HS-5 (cell line): ENCODE results near the gene BICD1.
"Not testable (repeated sequence)": the region's sequence is repeated elsewhere in the genome, so short reads cannot be mapped to it uniquely, and the experiment has no call there.

Source experiments
- DNase-seq: peaks from one replicate; pipeline ENCODE4 v3.0.0-alpha.2; 2012; ENCODE audit warnings: low read depth

Gene BICD1

GRCh38 chr12:32106517-32107358 lies at the start of gene BICD1:
Gene BICD1 (plus strand): TSS chr12:32106847. CDS start chr12:32107332, 485 bp downstream.
- DNase-seq = peak; percentile 43

GRCh38 chr12:32061033-32061432 lies 45.6 kb upstream of the BICD1 start:
- no peak for DNase-seq

GRCh38 chr12:32062881-32063280 lies 43.8 kb upstream of the BICD1 start:
- no peak for DNase-seq

- DNase-seq = no peak
These were observed 42.9 kb upstream of the BICD1 start for GRCh38 chr12:32063796-32064195.

- no peak for DNase-seq
These were observed 40.4 kb upstream of the BICD1 start for GRCh38 chr12:32066206-32066605.

- no peak for DNase-seq
These were observed 37.6 kb upstream of the BICD1 start for GRCh38 chr12:32069071-32069470.

GRCh38 chr12:32069731-32070130 lies 36.9 kb upstream of the BICD1 start:
- no peak for DNase-seq

GRCh38 chr12:32070370-32070769 lies 36.3 kb upstream of the BICD1 start:
- DNase-seq = no peak

- DNase-seq = no peak
These were observed 34.5 kb upstream of the BICD1 start for GRCh38 chr12:32072102-32072501.

GRCh38 chr12:32074432-32074831 lies 32.2 kb upstream of the BICD1 start:
- no peak for DNase-seq

GRCh38 chr12:32076941-32077340 lies 29.7 kb upstream of the BICD1 start:
- no peak for DNase-seq

- DNase-seq = no peak
These were observed 26.2 kb upstream of the BICD1 start for GRCh38 chr12:32080435-32080834.

GRCh38 chr12:32083489-32083888 lies 23.2 kb upstream of the BICD1 start:
- peak; percentile 78 for DNase-seq

- DNase-seq = no peak
These were observed 22.5 kb upstream of the BICD1 start for GRCh38 chr12:32084017-32084688.

GRCh38 chr12:32084753-32085152 lies 21.9 kb upstream of the BICD1 start:
- no peak for DNase-seq

GRCh38 chr12:32087306-32087705 lies 19.3 kb upstream of the BICD1 start:
- no peak for DNase-seq

GRCh38 chr12:32089156-32089555 lies 17.5 kb upstream of the BICD1 start:
- DNase-seq = no peak

- no peak for DNase-seq
These were observed 17.1 kb upstream of the BICD1 start for GRCh38 chr12:32089586-32089985.

- no peak for DNase-seq
These were observed 15.0 kb upstream of the BICD1 start for GRCh38 chr12:32091696-32092095.

- DNase-seq = no peak
These were observed 8.5 kb upstream of the BICD1 start for GRCh38 chr12:32098112-32098511.

- not testable (repeated sequence) for DNase-seq
These were observed 7.4 kb upstream of the BICD1 start for GRCh38 chr12:32099275-32099674.

- DNase-seq = no peak
These were observed 6.3 kb upstream of the BICD1 start for GRCh38 chr12:32100361-32100760.

- DNase-seq = no peak
These were observed 5.8 kb upstream of the BICD1 start for GRCh38 chr12:32100888-32101287.

GRCh38 chr12:32102234-32102633 lies 4.4 kb upstream of the BICD1 start:
- DNase-seq = no peak
